AG09319 (cell line): ENCODE measurements around the gene RCAN3.

Source experiments
- DNase-seq: peaks from one replicate; pipeline ENCODE4 v3.0.0-alpha.2; 2010; ENCODE audit warnings: low read depth; ENCODE audit errors: extremely low read depth
- CTCF ChIP-seq: IDR thresholded peaks from 2 replicates; pipeline ENCODE4 v1.5.1; 2011; ENCODE audit warnings: low read depth, mild to moderate bottlenecking, inconsistent platforms, low read length, moderate library complexity

Gene RCAN3

GRCh38 chr1:24503870-24504523, 1.4 kb downstream of the RCAN3 start:
- TF ChIP-seq CTCF, result no peak
- no peak for DNase-seq

GRCh38 chr1:24504560-24504959, 1.9 kb downstream of the RCAN3 start:
- DNase-seq, result no peak
- TF ChIP-seq CTCF, result no peak

GRCh38 chr1:24505816-24506215, 3.2 kb downstream of the RCAN3 start:
- TF ChIP-seq CTCF, result no peak
- DNase-seq, result no peak

- TF ChIP-seq CTCF, result no peak
- DNase-seq, result no peak
These were observed 4.2 kb downstream of the RCAN3 start for GRCh38 chr1:24506691-24507381.

- no peak for TF ChIP-seq CTCF
These were observed 4.8 kb downstream of the RCAN3 start for GRCh38 chr1:24507405-24507804.

GRCh38 chr1:24508911-24509310, 6.3 kb downstream of the RCAN3 start:
- DNase-seq, result no peak
- TF ChIP-seq CTCF, result no peak

More at GRCh38 chr1:24507405-24507804, 4.8 kb downstream of the RCAN3 start:
- DNase-seq, result no peak

- no peak for DNase-seq
These were observed 11.1 kb downstream of the RCAN3 start for GRCh38 chr1:24513706-24514105.

More at GRCh38 chr1:24513706-24514105, 11.1 kb downstream of the RCAN3 start:
- no peak for TF ChIP-seq CTCF
